CD4-positive, alpha-beta T cell (primary cell): ENCODE measurements around the gene SERPINA12. TPM values are rescaled to one million over a fixed set of nuclear protein-coding genes. Genes with fewer than 3 reads are reported as not detected.

Experiments
- ATAC-seq: fragments of 200-7000 bp; cut with Tn5 transposase; one replicate; pipeline ENCODE4 v1.10.0; 2022; ENCODE audit warnings: mild to moderate bottlenecking; ENCODE audit not compliant: poor library complexity
- CTCF ChIA-PET: fragments of 350-600 bp; sonication (Branson Sonifier 250); formaldehyde crosslinking; loops from one replicate; lab custom pipeline; 2021; ENCODE audit warnings: antibody characterized with exemption, inconsistent platforms; lab: Charles Lee
- POLR2A ChIA-PET: fragments of 350-600 bp; sonication (Branson Sonifier 250); formaldehyde crosslinking; loops from one replicate; lab custom pipeline; 2021; ENCODE audit warnings: antibody characterized with exemption, inconsistent platforms; lab: Charles Lee
- DNase-seq, 14 experiments: peaks; one replicate each; pipeline ENCODE4 v3.0.0-alpha.2; 2013 to 2020; ENCODE audit warnings: mixed read lengths in 2 of 14
- H3K27ac ChIP-seq, 2 donors: one replicate each; pipeline versions ENCODE4 v1.5.1 to v1.7.0; 2013; ENCODE audit warnings: low read length in 2 of 2, low read depth in 1 of 2, mild to moderate bottlenecking in 1 of 2
- H3K27me3 ChIP-seq, 2 experiments: 1 replicate in 1 of 2; 2 replicates in 1 of 2; pipeline versions ENCODE4 v1.6.1 to v1.7.0; 2013; ENCODE audit warnings: low read length in 2 of 2, control low read depth in 1 of 2, mild to moderate bottlenecking in 1 of 2, moderate library complexity in 1 of 2; ENCODE audit not compliant: insufficient read depth in 2 of 2, control insufficient read depth in 1 of 2
- H3K36me3 ChIP-seq: one replicate; pipeline ENCODE4 v1.6.1; 2013; ENCODE audit warnings: low read length, control low read depth; ENCODE audit not compliant: insufficient read depth
- H3K4me1 ChIP-seq: one replicate; pipeline ENCODE4 v1.6.1; 2013; ENCODE audit warnings: low read length, control low read depth; ENCODE audit not compliant: insufficient read depth
- H3K4me3 ChIP-seq: one replicate; pipeline ENCODE4 v1.5.1; 2013; ENCODE audit warnings: mild to moderate bottlenecking, low read length, moderate library complexity
- H3K9me3 ChIP-seq, 2 experiments: 1 replicate in 1 of 2; 2 replicates in 1 of 2; pipeline versions ENCODE4 v1.6.1 to v1.7.0; 2013; ENCODE audit warnings: low read length in 2 of 2, mild to moderate bottlenecking in 2 of 2, control low read depth in 1 of 2, moderate library complexity in 1 of 2; ENCODE audit not compliant: control insufficient read depth in 1 of 2, insufficient read depth in 1 of 2
- H3K27ac Mint-ChIP-seq: one replicate; pipeline ENCODE4 v1.8.0; 2020; ENCODE audit warnings: mixed read lengths
- H3K27me3 Mint-ChIP-seq: one replicate; pipeline ENCODE4 v1.8.0; 2021; ENCODE audit warnings: mixed read lengths
- H3K36me3 Mint-ChIP-seq: one replicate; pipeline ENCODE4 v1.8.0; 2021; ENCODE audit warnings: low read depth, mixed read lengths
- H3K4me1 Mint-ChIP-seq: one replicate; pipeline ENCODE4 v1.8.0; 2021; ENCODE audit warnings: low read depth, mixed read lengths
- H3K4me3 Mint-ChIP-seq: one replicate; pipeline ENCODE4 v1.8.0; 2020; ENCODE audit warnings: mild to moderate bottlenecking, mixed read lengths
- H3K9me3 Mint-ChIP-seq: one replicate; pipeline ENCODE4 v1.8.0; 2020; ENCODE audit warnings: mixed read lengths
- CTCF ChIP-seq: fragments of 200-600 bp; IDR thresholded peaks from one replicate; pipeline ENCODE4 v1.8.0; 2022; ENCODE audit warnings: antibody characterized with exemption, mild to moderate bottlenecking
- intact Hi-C, 2 experiments: fragments of 100-400 bp; cut with DNase I in 1 of 2; cut with micrococcal nuclease in 1 of 2; formaldehyde crosslinking; loops; one replicate each; pipeline versions ENCODE4 v1.15.1 to v1.9.0; 2023 to 2025; cut with DNase I, micrococcal nuclease
- total RNA-seq, 174 experiments: library from RNA in 2 of 174; stranded (reverse) in 2 of 174; gene quantifications; one replicate each; pipeline ENCODE4 v1.2.3 and lab custom pipeline; 2021 to 2026

Gene SERPINA12
- total RNA-seq, 2 experiments from 2014 or later = not detected

- Histone ChIP-seq H3K36me3 (no peaks in the 10 kb centered on the region), H3K27ac (no peak overlapping the region), H3K4me1 (no peaks in the 10 kb centered on the region), H3K9me3 (no peaks in the 10 kb centered on the region), H3K27me3 (no peaks in the 10 kb centered on the region), H3K4me3 (no peak overlapping the region)
- intact Hi-C loops = no loop called here
- Mint-ChIP-seq H3K36me3 (no peaks in the 10 kb centered on the region), H3K27me3 (peaks cover 45% of the 10 kb centered on the region), H3K4me1 (no peaks in the 10 kb centered on the region), H3K27ac (no peak overlapping the region), H3K9me3 (peaks cover 7% of the 10 kb centered on the region), H3K4me3 (no peak overlapping the region)
- ATAC-seq = no peak
- no peak for TF ChIP-seq CTCF
- ChIA-PET POLR2A (interaction anchor here (0.8 kb wide), 1 partner anchor 702 kb away, joined by 3 read pairs; no protein-coding TSS in a partner anchor), CTCF (no interaction called here)
- no peak for DNase-seq
Measured at GRCh38 chr14:94451826-94452225, 57.4 kb downstream of the SERPINA12 start.

DNA sequence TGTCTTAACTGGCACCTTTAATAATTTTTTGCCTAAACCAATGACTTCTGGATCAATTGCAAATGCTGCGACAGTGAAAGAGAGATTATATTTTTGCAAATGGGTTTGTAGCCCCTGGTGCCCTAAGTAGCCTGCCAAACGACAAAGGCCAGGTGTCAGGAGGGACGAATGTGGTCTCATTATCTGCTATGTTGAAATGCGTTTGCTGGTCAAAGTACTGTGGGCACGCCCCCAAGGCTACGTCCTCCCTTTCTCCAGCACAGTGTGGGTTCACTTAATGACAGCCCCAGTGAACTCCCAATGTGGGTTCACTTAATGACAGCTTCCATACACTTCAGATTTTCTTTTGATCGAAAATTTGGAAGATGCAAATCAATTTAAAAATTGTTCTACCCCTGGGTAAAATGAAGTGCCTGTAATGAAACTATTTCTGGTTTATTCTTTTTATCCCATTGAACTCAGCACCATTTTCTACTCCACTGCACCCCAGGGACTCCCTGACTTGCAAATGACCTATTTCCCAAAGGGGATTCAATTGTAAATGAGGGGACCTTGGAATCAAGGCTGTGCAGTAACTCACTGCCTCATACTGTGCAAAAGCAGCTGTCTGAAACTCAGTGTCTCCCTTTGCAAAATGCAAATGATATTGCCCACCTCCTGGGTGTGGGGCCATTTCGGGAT, 58.0 kb downstream of the SERPINA12 start:
- no peak overlapping the region for H3K27ac Mint-ChIP-seq
- POLR2A ChIA-PET = no interaction called here
- Histone ChIP-seq H3K36me3 (no peaks in the 10 kb centered on the region), H3K9me3 (no peaks in the 10 kb centered on the region), H3K4me3 (no peak overlapping the region), H3K27me3 (no peaks in the 10 kb centered on the region), H3K27ac (no peak overlapping the region), H3K4me1 (no peaks in the 10 kb centered on the region)
- intact Hi-C loops = no loop called here
- peaks cover 45% of the 10 kb centered on the region for H3K27me3 Mint-ChIP-seq
- DNase-seq (no peak), ATAC-seq (no peak)
- H3K4me3 Mint-ChIP-seq = no peak overlapping the region
- CTCF ChIA-PET = no interaction called here
- no peaks in the 10 kb centered on the region for H3K36me3 Mint-ChIP-seq
- no peak for TF ChIP-seq CTCF
- H3K4me1 Mint-ChIP-seq = no peaks in the 10 kb centered on the region
- peaks cover 7% of the 10 kb centered on the region for H3K9me3 Mint-ChIP-seq

DNA sequence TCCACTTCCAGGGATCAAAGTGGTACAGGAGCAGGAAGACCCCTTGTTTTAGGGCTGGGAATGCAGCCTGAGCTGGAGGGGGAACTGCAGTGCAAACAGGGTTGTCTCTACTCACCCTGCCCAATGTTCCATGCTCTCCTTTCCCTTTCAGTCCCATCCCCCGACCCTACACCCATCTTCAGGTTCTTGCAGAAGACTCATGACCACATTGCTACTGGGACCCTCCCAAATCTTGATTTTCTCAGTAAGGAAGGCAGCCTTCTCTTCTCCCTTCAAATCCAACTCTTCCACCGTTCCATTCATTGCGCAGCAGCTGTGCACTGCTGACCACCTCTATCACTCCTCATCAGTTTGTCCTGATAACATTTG, 58.6 kb downstream of the SERPINA12 start:
- Histone ChIP-seq H3K9me3 (no peaks in the 10 kb centered on the region), H3K27me3 (no peaks in the 10 kb centered on the region), H3K27ac (no peak overlapping the region), H3K36me3 (no peaks in the 10 kb centered on the region), H3K4me1 (no peaks in the 10 kb centered on the region), H3K4me3 (no peak overlapping the region)
- TF ChIP-seq CTCF = no peak
- H3K36me3 Mint-ChIP-seq = no peaks in the 10 kb centered on the region
- ChIA-PET POLR2A (no interaction called here), CTCF (no interaction called here)
- no peak overlapping the region for H3K27ac Mint-ChIP-seq
- H3K4me3 Mint-ChIP-seq = no peak overlapping the region
- peaks cover 43% of the 10 kb centered on the region for H3K27me3 Mint-ChIP-seq
- intact Hi-C loops = loop anchor here in 1 of 2 experiments (1.0 kb wide), 1 partner anchor 26 kb away; no protein-coding TSS in a partner anchor
- ATAC-seq (no peak), DNase-seq (no peak)
- peaks cover 7% of the 10 kb centered on the region for H3K9me3 Mint-ChIP-seq
- H3K4me1 Mint-ChIP-seq = no peaks in the 10 kb centered on the region
